BE2C (cell line): ENCODE results near the gene FOXJ3.

ENCODE experiments used
- DNase-seq: peaks from one replicate; pipeline ENCODE4 v3.0.0-alpha.2; 2020
- H3K27me3 ChIP-seq: fragments of 250-450 bp; sonication (Bioruptor Pico); 2 replicates; pipeline ENCODE4 v1.5.1; 2020; ENCODE audit warnings: mild to moderate bottlenecking
- H3K36me3 ChIP-seq: fragments of 250-450 bp; sonication (Bioruptor Pico); 2 replicates; pipeline ENCODE4 v1.5.1; 2020; ENCODE audit warnings: mild to moderate bottlenecking
- H3K4me1 ChIP-seq: fragments of 250-450 bp; sonication (Bioruptor Pico); 2 replicates; pipeline ENCODE4 v1.5.1; 2020
- H3K4me3 ChIP-seq: 2 replicates; pipeline ENCODE4 v1.5.1; 2011; ENCODE audit warnings: low read depth, low read length
- H3K9me3 ChIP-seq: fragments of 250-450 bp; sonication (Bioruptor Pico); 2 replicates; pipeline ENCODE4 v1.5.1; 2020
- CTCF ChIP-seq: IDR thresholded peaks from 2 replicates; pipeline ENCODE4 v1.5.1; 2012; ENCODE audit warnings: mild to moderate bottlenecking, low read depth, low read length

FOXJ3 gene

GRCh38 chr1:42311897-42312296 lies 23.1 kb downstream of the FOXJ3 start:
- no peak overlapping the region for H3K4me3 ChIP-seq
- no peak for TF ChIP-seq CTCF
- no peak for DNase-seq
- H3K27me3 ChIP-seq, result no peaks in the 10 kb centered on the region
- H3K9me3 ChIP-seq, result no peaks in the 10 kb centered on the region
- H3K36me3 ChIP-seq, result no peaks in the 10 kb centered on the region
- H3K4me1 ChIP-seq, result no peaks in the 10 kb centered on the region

DNA sequence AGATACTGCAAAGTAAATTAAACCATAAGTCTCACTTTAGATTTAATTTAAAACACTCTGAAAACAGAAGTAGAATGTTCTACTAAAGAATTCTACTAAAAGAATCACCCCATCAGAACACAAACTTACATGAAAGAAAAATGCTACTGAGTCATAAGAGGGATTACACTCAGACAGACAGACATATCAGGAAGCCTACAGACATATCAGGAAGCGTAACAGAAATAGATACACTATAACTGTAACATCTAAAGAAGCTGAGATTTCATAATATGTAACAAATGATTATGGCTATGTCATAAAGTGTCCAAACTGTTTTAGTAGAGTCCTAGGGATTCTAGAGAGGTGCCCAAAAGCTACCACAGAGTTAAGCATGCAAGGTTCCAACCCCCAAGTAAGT lies 23.9 kb downstream of the FOXJ3 start:
- Histone ChIP-seq H3K4me3 (no peak overlapping the region), H3K4me1 (no peaks in the 10 kb centered on the region), H3K27me3 (no peaks in the 10 kb centered on the region), H3K36me3 (no peaks in the 10 kb centered on the region), H3K9me3 (no peaks in the 10 kb centered on the region)
- DNase-seq, result no peak
- TF ChIP-seq CTCF, result no peak

DNA sequence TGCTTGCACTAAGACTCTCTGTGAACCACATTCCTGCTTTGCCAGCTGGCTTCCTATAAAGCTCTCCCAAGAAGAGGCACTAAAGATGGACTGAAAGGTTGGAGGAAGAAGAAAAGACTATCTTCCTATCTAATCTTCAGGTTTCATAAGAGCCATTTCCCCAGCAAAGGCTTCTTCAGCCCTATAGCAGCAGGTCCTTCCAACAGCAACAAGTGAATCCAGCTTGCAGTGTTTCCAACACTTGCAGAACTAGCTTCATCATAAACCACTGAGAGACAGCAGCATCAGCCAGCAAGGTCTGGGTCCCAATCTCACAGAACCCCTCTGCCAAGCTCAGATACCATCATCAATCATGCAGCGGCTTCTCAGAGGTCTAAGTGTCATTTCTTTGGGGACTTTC lies 28.1 kb downstream of the FOXJ3 start:
- no peaks in the 10 kb centered on the region for H3K27me3 ChIP-seq
- DNase-seq, result no peak
- TF ChIP-seq CTCF, result no peak
- H3K36me3 ChIP-seq, result no peaks in the 10 kb centered on the region
- H3K4me3 ChIP-seq, result no peak overlapping the region
- H3K9me3 ChIP-seq, result no peaks in the 10 kb centered on the region
- no peaks in the 10 kb centered on the region for H3K4me1 ChIP-seq

GRCh38 chr1:42305639-42306038 lies 29.4 kb downstream of the FOXJ3 start:
- no peak for DNase-seq
- no peaks in the 10 kb centered on the region for H3K9me3 ChIP-seq
- H3K27me3 ChIP-seq, result no peaks in the 10 kb centered on the region
- no peaks in the 10 kb centered on the region for H3K4me1 ChIP-seq
- TF ChIP-seq CTCF, result no peak
- H3K4me3 ChIP-seq, result no peak overlapping the region
- H3K36me3 ChIP-seq, result no peaks in the 10 kb centered on the region

DNA sequence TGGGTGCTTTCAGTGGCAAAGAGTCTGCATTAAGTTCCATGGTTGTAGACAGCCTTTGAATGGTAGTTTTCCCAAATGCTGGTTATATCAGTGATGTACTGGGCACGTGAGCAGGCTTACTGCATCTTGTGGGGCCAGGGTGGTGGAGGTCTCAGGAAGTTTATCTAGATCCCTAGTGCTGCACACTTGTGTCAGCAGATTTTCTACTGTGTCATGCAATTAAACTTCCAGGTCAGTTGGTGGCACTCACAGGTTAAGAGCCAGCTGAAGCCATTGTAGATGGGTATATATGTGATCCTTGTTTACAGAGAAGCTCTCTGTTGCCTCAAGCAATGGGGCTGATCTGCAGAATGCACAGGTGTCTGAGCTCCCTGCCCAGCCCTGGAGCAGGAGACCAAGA lies 33.0 kb downstream of the FOXJ3 start:
- no peaks in the 10 kb centered on the region for H3K4me1 ChIP-seq
- no peaks in the 10 kb centered on the region; the same call in 1 of the 2 replicates for H3K36me3 ChIP-seq
- H3K9me3 ChIP-seq, result no peaks in the 10 kb centered on the region
- TF ChIP-seq CTCF, result no peak
- H3K27me3 ChIP-seq, result no peaks in the 10 kb centered on the region
- no peak overlapping the region for H3K4me3 ChIP-seq
- DNase-seq, result no peak

DNA sequence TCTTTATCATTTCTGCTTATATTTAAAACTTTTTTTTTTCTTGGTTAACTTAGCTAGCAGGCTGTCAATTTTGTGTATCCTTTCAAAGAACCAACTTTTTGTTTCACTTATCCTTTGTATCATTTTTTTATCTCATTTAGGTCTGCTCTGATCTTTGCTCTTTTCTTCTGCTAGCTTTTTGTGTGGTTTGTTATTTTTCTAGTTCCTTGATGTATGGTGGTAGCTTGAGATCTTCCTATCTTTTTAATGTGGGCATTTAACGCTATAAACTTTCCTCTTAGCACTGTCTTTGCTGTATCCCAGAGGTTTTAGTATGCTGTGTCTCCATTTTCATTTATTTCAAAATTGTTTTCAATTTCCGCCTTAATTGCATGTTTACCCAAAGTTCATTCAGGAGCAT lies 36.5 kb downstream of the FOXJ3 start:
- Histone ChIP-seq H3K36me3 (no peaks in the 10 kb centered on the region; the same call in 1 of the 2 replicates), H3K27me3 (no peaks in the 10 kb centered on the region), H3K4me3 (no peak overlapping the region), H3K9me3 (no peaks in the 10 kb centered on the region), H3K4me1 (no peaks in the 10 kb centered on the region)
- DNase-seq, result no peak
- no peak for TF ChIP-seq CTCF
